ENCODE data around the gene KIZ. TPM values are rescaled to one million over a fixed set of nuclear protein-coding genes. Genes with fewer than 3 reads are reported as not detected.

KIZ gene
- polyA plus RNA-seq, 1 experiment, result 13.6 TPM

- DNase-seq (ENCODE audit: low read depth), result no peak
- no peak for TF ChIP-seq CTCF (IDR thresholded peaks at IDR 0.05; ENCODE audit: insufficient read depth, low read depth, low read length)
- POLR2A ChIA-PET, result no interaction called here
- H3K4me3 ChIP-seq (ENCODE audit: low read depth, low read length), result no peak overlapping the region
- CTCF ChIA-PET, result no interaction called here
- no peaks in the 10 kb centered on the region for H3K27me3 ChIP-seq (ENCODE audit: control insufficient read depth, insufficient read depth, low read length)
- peaks cover 4% of the 10 kb centered on the region; the same call in 1 of the 2 replicates for H3K36me3 ChIP-seq (ENCODE audit: control insufficient read depth, insufficient read depth, low read length)
These were observed 21.7 kb downstream of the KIZ start for GRCh38 chr20:21147593-21147992.

GRCh38 chr20:21149344-21149743, 23.5 kb downstream of the KIZ start:
- TF ChIP-seq CTCF (IDR thresholded peaks at IDR 0.05; ENCODE audit: insufficient read depth, low read depth, low read length), result no peak
- Histone ChIP-seq H3K27me3 (ENCODE audit: control insufficient read depth, insufficient read depth, low read length) (no peaks in the 10 kb centered on the region), H3K36me3 (ENCODE audit: control insufficient read depth, insufficient read depth, low read length) (peaks cover 4% of the 10 kb centered on the region; the same call in 1 of the 2 replicates), H3K4me3 (ENCODE audit: low read depth, low read length) (no peak overlapping the region)
- DNase-seq (ENCODE audit: low read depth), result no peak
- POLR2A ChIA-PET, result no interaction called here
- CTCF ChIA-PET, result no interaction called here

DNA sequence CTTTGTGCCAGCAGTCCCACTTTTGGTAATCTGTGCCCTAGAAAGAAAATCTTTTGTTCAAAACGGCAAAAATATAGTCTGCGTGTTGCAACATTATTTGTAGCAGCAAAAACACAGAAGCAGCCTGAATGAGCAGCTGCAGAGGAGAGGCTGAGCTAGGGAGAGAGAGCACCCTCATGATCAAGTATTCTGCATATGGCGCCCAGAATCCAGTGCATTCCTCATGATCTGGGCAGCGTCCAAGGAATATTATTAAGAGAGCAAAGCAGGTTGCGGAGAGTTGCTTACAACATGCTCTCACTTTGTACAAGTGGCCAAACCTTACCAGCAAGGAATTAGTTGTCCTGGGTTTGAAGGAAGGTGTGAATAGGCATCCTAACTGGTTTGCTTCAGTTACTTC, 25.9 kb downstream of the KIZ start:
- POLR2A ChIA-PET, result no interaction called here
- no peak for TF ChIP-seq CTCF (IDR thresholded peaks at IDR 0.05; ENCODE audit: insufficient read depth, low read depth, low read length)
- Histone ChIP-seq H3K36me3 (ENCODE audit: control insufficient read depth, insufficient read depth, low read length) (peaks cover 4% of the 10 kb centered on the region; the same call in 1 of the 2 replicates), H3K27me3 (ENCODE audit: control insufficient read depth, insufficient read depth, low read length) (no peaks in the 10 kb centered on the region), H3K4me3 (ENCODE audit: low read depth, low read length) (no peak overlapping the region)
- CTCF ChIA-PET, result no interaction called here
- no peak for DNase-seq (ENCODE audit: low read depth)

GRCh38 chr20:21154692-21155091, 28.8 kb downstream of the KIZ start:
- ChIA-PET CTCF (interaction anchor here (1.0 kb wide), 1 partner anchor 28 kb away, joined by 4 read pairs; no protein-coding TSS in a partner anchor), POLR2A (no interaction called here)
- no peaks in the 10 kb centered on the region for H3K27me3 ChIP-seq (ENCODE audit: control insufficient read depth, insufficient read depth, low read length)
- no peak for TF ChIP-seq CTCF (IDR thresholded peaks at IDR 0.05; ENCODE audit: insufficient read depth, low read depth, low read length)
- H3K36me3 ChIP-seq (ENCODE audit: control insufficient read depth, insufficient read depth, low read length), result peaks cover 4% of the 10 kb centered on the region; the same call in 1 of the 2 replicates
- no peak for DNase-seq (ENCODE audit: low read depth)
- H3K4me3 ChIP-seq (ENCODE audit: low read depth, low read length), result no peak overlapping the region

DNA sequence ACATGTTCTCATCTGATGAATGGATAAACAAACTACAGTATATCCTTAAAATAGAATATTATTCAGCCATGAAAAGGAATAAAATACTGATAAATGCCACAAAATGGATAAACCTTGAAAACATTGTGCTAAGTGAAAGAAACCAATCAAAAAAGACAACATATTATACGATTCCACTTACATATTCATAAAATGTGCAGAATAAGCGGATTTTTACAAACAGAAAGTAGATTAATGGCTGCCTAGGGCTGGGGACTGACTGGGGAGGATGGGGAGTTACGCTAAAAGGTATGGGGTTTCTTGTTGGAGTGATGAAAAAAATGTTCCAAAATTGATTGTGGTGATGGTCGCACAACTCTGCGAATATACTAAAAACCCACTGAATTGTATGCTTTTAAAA, 29.4 kb downstream of the KIZ start:
- CTCF ChIA-PET, result interaction anchor here (1.0 to 1.3 kb wide), 2 partner anchors 27 to 29 kb away, joined by 3 to 4 read pairs; no protein-coding TSS in a partner anchor
- Histone ChIP-seq H3K36me3 (ENCODE audit: control insufficient read depth, insufficient read depth, low read length) (peaks cover 1% of the 10 kb centered on the region; the same call in 1 of the 2 replicates), H3K27me3 (ENCODE audit: control insufficient read depth, insufficient read depth, low read length) (no peaks in the 10 kb centered on the region), H3K4me3 (ENCODE audit: low read depth, low read length) (no peak overlapping the region)
- TF ChIP-seq CTCF (IDR thresholded peaks at IDR 0.05; ENCODE audit: insufficient read depth, low read depth, low read length), result no peak
- POLR2A ChIA-PET, result no interaction called here
- no peak for DNase-seq (ENCODE audit: low read depth)
